Uterus (tissue), 4 donors: ENCODE measurements around the gene ABTB1. TPM values are rescaled to one million over a fixed set of nuclear protein-coding genes. Genes with fewer than 3 reads are reported as not detected.

ENCODE experiments used
- DNase-seq, 2 donors: peaks; one replicate each; pipeline ENCODE4 v3.0.0-alpha.2; 2019 to 2020
- H3K27ac ChIP-seq, 2 donors: fragments of 200-600 bp; sonication (generic); 1 replicate in 1 of 2; 2 replicates in 1 of 2; pipeline ENCODE4 v1.5.1; 2016 to 2018
- H3K27me3 ChIP-seq, 2 donors: fragments of 200-600 bp; sonication (generic); one replicate each; pipeline ENCODE4 v1.5.1; 2018 to 2019; ENCODE audit warnings: control low read depth in 1 of 2
- H3K36me3 ChIP-seq, 2 donors: fragments of 200-600 bp; sonication (generic); one replicate each; pipeline ENCODE4 v1.5.1; 2019; ENCODE audit warnings: control low read depth in 1 of 2
- H3K4me1 ChIP-seq, 2 donors: fragments of 200-600 bp; sonication (generic); one replicate each; pipeline ENCODE4 v1.5.1; 2018 to 2019; ENCODE audit warnings: control low read depth in 1 of 2
- H3K4me3 ChIP-seq, 2 donors: fragments of 200-600 bp; sonication (generic); 1 replicate in 1 of 2; 2 replicates in 1 of 2; pipeline ENCODE4 v1.5.1; 2018 to 2019; ENCODE audit warnings: mild to moderate bottlenecking in 1 of 2
- H3K9me3 ChIP-seq, 2 donors: fragments of 200-600 bp; sonication (generic); one replicate each; pipeline ENCODE4 v1.5.1; 2019; ENCODE audit warnings: control low read depth in 1 of 2
- POLR2A ChIP-seq, 2 donors: fragments of 450-650 bp; IDR thresholded peaks; one replicate each; pipeline ENCODE4 v1.6.1; 2016; ENCODE audit warnings: antibody characterized with exemption in 2 of 2, mild to moderate bottlenecking in 1 of 2, moderate library complexity in 1 of 2
- intact Hi-C: fragments of 100-400 bp; cut with DNase I; formaldehyde crosslinking; loops from one replicate; pipeline ENCODE4 v1.15.1; 2023; ENCODE audit warnings: low total_unique reads
- total RNA-seq, 4 donors: library from RNA; depleted of rRNA in 3 of 4; stranded (reverse); fragments of >200 nt in 3 of 4; gene quantifications; one replicate each; pipeline versions ENCODE4 v1.1.0 to v1.2.4, GENCODE V29; 2014 to 2023
- TF ChIP-seq, protein P1 (sequence below), 4 experiments: fragments of 200-600 bp in 2 of 4; fragments of 450-650 bp in 2 of 4; sonication (generic) in 2 of 4; IDR thresholded peaks; one replicate each; pipeline ENCODE4 v1.5.1; 2016 to 2019; ENCODE audit warnings: antibody characterized with exemption in 4 of 4, mild to moderate bottlenecking in 2 of 4, moderate library complexity in 1 of 4
- donor health status: DM: yes; HTN: yes; CAD: no.

The ABTB1 gene
- total RNA-seq, 4 donors from 2014 or later: 14.4 to 42.8 (median 28.8) TPM

DNA sequence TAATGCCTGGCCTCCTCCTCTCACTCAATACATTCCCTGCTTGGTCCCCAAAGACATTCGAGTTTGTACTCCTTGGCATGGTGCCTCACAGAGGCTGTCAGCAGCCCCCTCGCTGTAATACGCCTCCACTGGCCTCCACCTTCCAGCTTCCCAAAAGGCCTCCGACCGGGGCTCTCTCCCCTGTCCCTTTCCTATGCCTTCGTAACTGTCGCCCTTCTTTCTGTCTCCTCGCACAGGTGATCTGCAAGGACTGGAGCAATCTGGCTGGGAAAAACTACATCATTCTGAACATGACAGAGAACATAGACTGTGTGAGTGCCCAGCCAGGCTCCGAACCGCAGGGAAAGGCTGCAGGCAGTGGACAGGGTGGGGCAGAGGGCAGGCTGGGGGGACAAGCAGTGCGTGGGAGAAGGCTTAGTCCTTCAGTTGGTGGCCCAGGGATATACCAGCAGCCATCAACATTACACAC is 10.7 kb upstream of the ABTB1 start:
- H3K4me1 ChIP-seq: no peaks in the 10 kb centered on the region
- no peak for DNase-seq
- no peak overlapping the region for H3K27ac ChIP-seq
- no peak for TF ChIP-seq POLR2A (IDR thresholded peaks at IDR 0.05)
- TF ChIP-seq, protein P1, sequence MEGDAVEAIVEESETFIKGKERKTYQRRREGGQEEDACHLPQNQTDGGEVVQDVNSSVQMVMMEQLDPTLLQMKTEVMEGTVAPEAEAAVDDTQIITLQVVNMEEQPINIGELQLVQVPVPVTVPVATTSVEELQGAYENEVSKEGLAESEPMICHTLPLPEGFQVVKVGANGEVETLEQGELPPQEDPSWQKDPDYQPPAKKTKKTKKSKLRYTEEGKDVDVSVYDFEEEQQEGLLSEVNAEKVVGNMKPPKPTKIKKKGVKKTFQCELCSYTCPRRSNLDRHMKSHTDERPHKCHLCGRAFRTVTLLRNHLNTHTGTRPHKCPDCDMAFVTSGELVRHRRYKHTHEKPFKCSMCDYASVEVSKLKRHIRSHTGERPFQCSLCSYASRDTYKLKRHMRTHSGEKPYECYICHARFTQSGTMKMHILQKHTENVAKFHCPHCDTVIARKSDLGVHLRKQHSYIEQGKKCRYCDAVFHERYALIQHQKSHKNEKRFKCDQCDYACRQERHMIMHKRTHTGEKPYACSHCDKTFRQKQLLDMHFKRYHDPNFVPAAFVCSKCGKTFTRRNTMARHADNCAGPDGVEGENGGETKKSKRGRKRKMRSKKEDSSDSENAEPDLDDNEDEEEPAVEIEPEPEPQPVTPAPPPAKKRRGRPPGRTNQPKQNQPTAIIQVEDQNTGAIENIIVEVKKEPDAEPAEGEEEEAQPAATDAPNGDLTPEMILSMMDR (IDR thresholded peaks at IDR 0.05): no peak
- H3K4me3 ChIP-seq: no peak overlapping the region
- no peaks in the 10 kb centered on the region for H3K9me3 ChIP-seq
- no peaks in the 10 kb centered on the region for H3K36me3 ChIP-seq
- intact Hi-C loops: no loop called here
- H3K27me3 ChIP-seq: no peaks in the 10 kb centered on the region

DNA sequence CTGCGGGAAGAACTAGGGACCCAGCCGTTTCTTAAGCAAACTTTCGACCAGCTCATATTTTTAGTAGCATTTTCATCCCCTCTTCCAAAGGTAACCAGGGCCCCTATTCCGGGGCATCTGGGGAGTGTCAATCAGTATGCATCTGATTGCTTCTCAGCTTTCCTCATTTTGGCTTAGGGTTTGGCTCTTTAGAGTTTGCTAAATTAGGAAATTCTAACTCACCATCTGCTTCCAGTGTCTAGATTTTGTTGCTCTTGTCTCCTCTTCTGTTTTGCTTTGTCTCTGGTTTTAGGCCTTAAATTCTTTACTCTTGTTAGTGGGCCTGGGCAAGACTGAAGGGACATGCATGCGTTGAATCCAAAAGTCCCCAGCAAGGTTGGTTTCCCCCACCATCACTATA is 9.6 kb upstream of the ABTB1 start:
- Histone ChIP-seq H3K4me1 (no peaks in the 10 kb centered on the region), H3K4me3 (no peak overlapping the region), H3K9me3 (no peaks in the 10 kb centered on the region), H3K36me3 (no peaks in the 10 kb centered on the region), H3K27me3 (no peaks in the 10 kb centered on the region), H3K27ac (no peak overlapping the region)
- intact Hi-C loops: no loop called here
- no peak for DNase-seq
- TF ChIP-seq, protein P1 (IDR thresholded peaks at IDR 0.05): no peak

DNA sequence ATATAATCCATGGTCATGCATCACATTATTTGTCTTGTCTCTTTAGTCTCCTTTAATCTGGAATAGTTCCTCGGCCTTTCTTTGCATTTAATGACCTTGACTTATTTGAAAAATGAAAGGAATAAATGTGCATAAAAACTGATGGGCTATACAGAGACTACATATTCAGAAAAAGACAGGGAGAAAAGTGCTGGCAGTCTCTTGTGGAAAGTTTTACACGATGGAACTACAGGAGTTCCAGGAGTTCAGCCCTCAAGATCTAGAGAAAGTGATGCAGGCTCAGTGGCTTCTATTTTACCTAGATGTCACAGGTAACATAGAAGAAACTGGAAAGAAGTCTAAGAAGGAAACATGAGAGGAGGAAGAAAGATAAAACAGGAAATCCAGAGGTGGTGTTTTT is 7.6 kb upstream of the ABTB1 start:
- Histone ChIP-seq H3K9me3 (no peaks in the 10 kb centered on the region), H3K36me3 (no peaks in the 10 kb centered on the region), H3K4me3 (no peak overlapping the region), H3K27ac (no peak overlapping the region), H3K27me3 (no peaks in the 10 kb centered on the region), H3K4me1 (no peaks in the 10 kb centered on the region)
- intact Hi-C loops: no loop called here
- DNase-seq: no peak
- TF ChIP-seq, protein P1 (IDR thresholded peaks at IDR 0.05): no peak
- TF ChIP-seq POLR2A (IDR thresholded peaks at IDR 0.05): no peak

GRCh38 chr3:127665586-127665985 is 7.2 kb upstream of the ABTB1 start:
- Histone ChIP-seq H3K4me3 (no peak overlapping the region), H3K9me3 (no peaks in the 10 kb centered on the region), H3K27me3 (no peaks in the 10 kb centered on the region), H3K27ac (no peak overlapping the region), H3K4me1 (no peaks in the 10 kb centered on the region), H3K36me3 (no peaks in the 10 kb centered on the region)
- no peak for TF ChIP-seq POLR2A (IDR thresholded peaks at IDR 0.05)
- TF ChIP-seq, protein P1 (IDR thresholded peaks at IDR 0.05): no peak
- intact Hi-C loops: no loop called here
- DNase-seq: no peak

DNA sequence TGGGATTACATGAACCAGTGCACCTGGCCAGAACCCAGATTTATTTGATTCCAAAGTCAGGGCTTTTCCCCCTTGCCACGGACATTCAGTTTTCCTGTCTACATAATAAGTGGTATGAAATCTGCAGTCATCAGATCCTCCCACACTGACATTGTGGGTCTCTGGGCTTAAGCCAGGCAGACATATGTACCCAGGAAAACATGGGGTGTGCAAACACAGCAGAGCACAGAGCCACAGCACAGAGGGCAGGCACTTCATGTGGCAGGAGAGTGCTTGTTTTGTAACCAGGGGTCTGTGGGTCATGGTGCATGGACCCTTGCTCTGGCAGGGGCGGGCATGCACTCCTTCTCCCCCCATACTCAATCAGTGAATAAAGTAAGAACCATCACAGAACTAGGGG is 6.1 kb upstream of the ABTB1 start:
- H3K27ac ChIP-seq: no peak overlapping the region
- H3K4me1 ChIP-seq: no peaks in the 10 kb centered on the region
- H3K36me3 ChIP-seq: no peaks in the 10 kb centered on the region
- intact Hi-C loops: no loop called here
- no peaks in the 10 kb centered on the region for H3K27me3 ChIP-seq
- TF ChIP-seq, protein P1 (IDR thresholded peaks at IDR 0.05): no peak
- no peak for TF ChIP-seq POLR2A (IDR thresholded peaks at IDR 0.05)
- H3K9me3 ChIP-seq: no peaks in the 10 kb centered on the region
- DNase-seq: no peak
- no peak overlapping the region for H3K4me3 ChIP-seq
